ENCODE data around the gene MGMT.

DNA sequence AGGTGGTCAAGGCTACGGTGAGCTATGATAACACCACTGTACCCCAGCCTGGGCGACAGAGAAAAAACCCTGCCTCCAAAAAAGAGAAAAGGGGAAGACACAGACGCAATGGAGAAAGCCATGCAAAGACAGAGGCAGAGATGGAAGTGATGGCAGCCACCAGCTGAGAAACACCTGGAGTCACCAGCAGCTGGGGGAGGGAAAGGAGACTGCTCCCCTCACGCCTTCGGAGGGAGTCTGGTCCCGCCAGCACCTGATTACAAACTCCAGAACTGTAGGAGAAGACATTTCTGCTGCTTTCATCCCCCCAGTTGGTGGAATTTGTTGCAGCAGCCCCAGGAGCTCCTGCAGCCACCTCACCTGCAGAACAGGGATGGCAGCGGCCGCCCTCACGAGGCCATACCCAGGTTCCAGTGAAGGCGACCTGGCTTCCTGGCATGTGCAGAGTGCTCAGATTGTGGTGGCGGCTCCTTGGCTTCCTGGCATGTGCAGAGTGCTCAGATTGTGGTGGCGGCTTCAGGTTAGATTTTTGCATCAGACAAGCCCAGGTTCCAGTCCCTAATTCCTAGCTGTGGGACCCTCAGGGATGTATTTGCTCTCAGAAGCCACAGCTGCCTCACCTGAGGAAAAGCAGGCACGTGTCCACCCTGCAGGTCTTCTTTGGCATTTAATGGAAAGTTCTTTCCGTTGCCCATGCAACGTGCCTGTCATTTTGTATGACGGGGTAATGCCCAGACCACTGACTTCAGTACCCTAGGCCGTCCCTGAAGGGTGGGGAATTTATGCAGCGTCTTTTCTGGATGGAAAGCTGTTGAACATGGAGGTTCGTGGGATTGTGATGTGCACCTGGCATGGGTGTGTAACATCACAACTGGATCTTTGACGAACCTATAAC lies 314.1 kb downstream of the MGMT start:
- TF ChIP-seq ZFPM2 (CRISPR knock-in tag; IDR thresholded peaks at IDR 0.05) = no peak
- TF ChIP-seq, protein P1, sequence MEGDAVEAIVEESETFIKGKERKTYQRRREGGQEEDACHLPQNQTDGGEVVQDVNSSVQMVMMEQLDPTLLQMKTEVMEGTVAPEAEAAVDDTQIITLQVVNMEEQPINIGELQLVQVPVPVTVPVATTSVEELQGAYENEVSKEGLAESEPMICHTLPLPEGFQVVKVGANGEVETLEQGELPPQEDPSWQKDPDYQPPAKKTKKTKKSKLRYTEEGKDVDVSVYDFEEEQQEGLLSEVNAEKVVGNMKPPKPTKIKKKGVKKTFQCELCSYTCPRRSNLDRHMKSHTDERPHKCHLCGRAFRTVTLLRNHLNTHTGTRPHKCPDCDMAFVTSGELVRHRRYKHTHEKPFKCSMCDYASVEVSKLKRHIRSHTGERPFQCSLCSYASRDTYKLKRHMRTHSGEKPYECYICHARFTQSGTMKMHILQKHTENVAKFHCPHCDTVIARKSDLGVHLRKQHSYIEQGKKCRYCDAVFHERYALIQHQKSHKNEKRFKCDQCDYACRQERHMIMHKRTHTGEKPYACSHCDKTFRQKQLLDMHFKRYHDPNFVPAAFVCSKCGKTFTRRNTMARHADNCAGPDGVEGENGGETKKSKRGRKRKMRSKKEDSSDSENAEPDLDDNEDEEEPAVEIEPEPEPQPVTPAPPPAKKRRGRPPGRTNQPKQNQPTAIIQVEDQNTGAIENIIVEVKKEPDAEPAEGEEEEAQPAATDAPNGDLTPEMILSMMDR (IDR thresholded peaks at IDR 0.05 in 2 of 3, conservative IDR thresholded peaks at IDR 0.05 in 1 of 3; ENCODE audit: insufficient read depth in 2 of 3, low read depth in 1 of 3, low read length in 3 of 3) = no peak
- TF ChIP-seq POLR2A (conservative IDR thresholded peaks at IDR 0.05) = no peak
- TF ChIP-seq SLC30A9 (CRISPR knock-in tag; IDR thresholded peaks at IDR 0.05) = no peak
- TF ChIP-seq TAF1 (IDR thresholded peaks at IDR 0.05; ENCODE audit: control insufficient read depth, extremely low read depth, insufficient read depth, low read length, severe bottlenecking) = no peak

Measured in K562 (cell line).